ENCODE data around the gene PELI1. TPM values are rescaled to one million over a fixed set of nuclear protein-coding genes. Genes with fewer than 3 reads are reported as not detected.

The PELI1 gene
- total RNA-seq, 1 experiment from 2014 or later = 37.3 TPM

GRCh38 chr2:64166637-64167420, 22.6 kb upstream of the PELI1 start:
- no peaks in the 10 kb centered on the region for H3K27me3 ChIP-seq (ENCODE audit: control insufficient read depth, insufficient read depth, low read length)
- H3K36me3 ChIP-seq (replicated peaks; ENCODE audit: control insufficient read depth, insufficient read depth, low read length) = no peaks in the 10 kb centered on the region
- H3K4me3 ChIP-seq (ENCODE audit: insufficient read depth, low read depth, low read length) = no peak overlapping the region
- DNase-seq = no peak

- Histone ChIP-seq H3K27me3 (ENCODE audit: control insufficient read depth, insufficient read depth, low read length) (no peaks in the 10 kb centered on the region), H3K36me3 (replicated peaks; ENCODE audit: control insufficient read depth, insufficient read depth, low read length) (no peaks in the 10 kb centered on the region), H3K4me3 (ENCODE audit: insufficient read depth, low read depth, low read length) (no peak overlapping the region)
- no peak for DNase-seq
Measured at GRCh38 chr2:64166212-64166611, 22.0 kb upstream of the PELI1 start.

DNA sequence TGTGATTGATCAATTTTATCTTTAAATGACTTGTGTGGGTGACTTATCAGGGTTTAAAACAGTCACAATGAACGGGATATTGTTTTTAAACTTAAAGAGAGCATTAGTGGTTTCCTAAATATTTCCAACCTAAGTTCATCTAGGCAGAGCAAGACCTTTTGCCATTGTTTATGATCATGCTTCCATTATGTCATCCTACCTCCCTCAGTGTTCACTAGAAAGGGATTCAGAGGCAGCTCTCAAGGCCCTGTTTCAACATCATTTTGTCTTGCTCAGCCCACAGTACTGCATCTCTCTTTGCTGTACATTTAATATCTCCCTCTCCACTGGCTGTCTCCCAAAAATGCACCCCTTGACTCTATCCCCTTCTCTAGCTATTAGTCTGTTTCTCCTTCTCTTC, 21.5 kb upstream of the PELI1 start:
- no peak overlapping the region for H3K4me3 ChIP-seq (ENCODE audit: insufficient read depth, low read depth, low read length)
- no peak for DNase-seq
- H3K27me3 ChIP-seq (ENCODE audit: control insufficient read depth, insufficient read depth, low read length) = no peaks in the 10 kb centered on the region
- no peaks in the 10 kb centered on the region for H3K36me3 ChIP-seq (replicated peaks; ENCODE audit: control insufficient read depth, insufficient read depth, low read length)

DNA sequence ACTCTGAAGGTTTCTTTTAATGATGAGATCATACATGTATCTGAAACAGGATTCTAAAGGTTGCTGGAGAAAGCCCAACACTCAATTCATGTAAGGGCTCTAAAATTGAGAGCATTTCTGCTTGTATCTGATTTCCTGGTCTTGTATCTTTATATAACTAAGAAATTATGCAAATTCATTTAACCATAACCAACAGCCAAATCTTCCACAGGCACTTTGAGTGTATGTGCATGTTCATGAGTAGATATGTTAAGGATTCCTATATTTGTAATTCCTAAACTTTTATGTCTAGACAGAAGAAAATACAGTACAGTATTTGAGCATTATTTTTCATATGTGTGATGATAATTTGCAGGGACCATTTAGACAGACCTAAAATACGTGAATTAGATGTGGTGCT, 20.4 kb upstream of the PELI1 start:
- no peak for DNase-seq
- Histone ChIP-seq H3K27me3 (ENCODE audit: control insufficient read depth, insufficient read depth, low read length) (no peaks in the 10 kb centered on the region), H3K4me3 (ENCODE audit: insufficient read depth, low read depth, low read length) (no peak overlapping the region), H3K36me3 (replicated peaks; ENCODE audit: control insufficient read depth, insufficient read depth, low read length) (no peaks in the 10 kb centered on the region)

- DNase-seq = no peak
- no peaks in the 10 kb centered on the region for H3K36me3 ChIP-seq (replicated peaks; ENCODE audit: control insufficient read depth, insufficient read depth, low read length)
- H3K27me3 ChIP-seq (ENCODE audit: control insufficient read depth, insufficient read depth, low read length) = no peaks in the 10 kb centered on the region
- H3K4me3 ChIP-seq (ENCODE audit: insufficient read depth, low read depth, low read length) = no peak overlapping the region
Measured at GRCh38 chr2:64162516-64162915, 18.3 kb upstream of the PELI1 start.

DNA sequence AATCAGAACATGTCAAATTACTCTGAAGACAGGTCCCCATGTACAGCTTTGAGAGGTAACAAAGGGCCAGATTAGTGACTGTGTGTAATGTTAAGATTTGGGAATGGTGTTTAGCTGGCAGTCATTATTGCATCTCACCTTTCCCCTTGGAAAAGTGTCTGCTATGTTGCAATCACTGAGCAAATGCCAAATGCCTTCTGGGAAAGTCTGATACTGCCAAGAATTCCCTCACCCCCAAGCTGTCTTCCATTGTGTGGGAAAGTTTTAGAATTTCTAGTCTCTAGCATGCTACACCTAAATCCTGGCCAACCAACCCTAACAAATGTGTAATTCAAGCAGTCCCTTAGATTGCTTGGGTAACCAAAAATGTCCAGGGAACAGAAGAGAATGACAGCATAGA, 13.6 kb upstream of the PELI1 start:
- no peaks in the 10 kb centered on the region for H3K27me3 ChIP-seq (ENCODE audit: control insufficient read depth, insufficient read depth, low read length)
- no peak for DNase-seq
- no peak overlapping the region for H3K4me3 ChIP-seq (ENCODE audit: insufficient read depth, low read depth, low read length)
- H3K36me3 ChIP-seq (replicated peaks; ENCODE audit: control insufficient read depth, insufficient read depth, low read length) = no peaks in the 10 kb centered on the region

GRCh38 chr2:64153811-64154210, 9.6 kb upstream of the PELI1 start:
- no peaks in the 10 kb centered on the region for H3K36me3 ChIP-seq (replicated peaks; ENCODE audit: control insufficient read depth, insufficient read depth, low read length)
- no peaks in the 10 kb centered on the region for H3K27me3 ChIP-seq (ENCODE audit: control insufficient read depth, insufficient read depth, low read length)
- H3K4me3 ChIP-seq (ENCODE audit: insufficient read depth, low read depth, low read length) = no peak overlapping the region
- no peak for DNase-seq

DNA sequence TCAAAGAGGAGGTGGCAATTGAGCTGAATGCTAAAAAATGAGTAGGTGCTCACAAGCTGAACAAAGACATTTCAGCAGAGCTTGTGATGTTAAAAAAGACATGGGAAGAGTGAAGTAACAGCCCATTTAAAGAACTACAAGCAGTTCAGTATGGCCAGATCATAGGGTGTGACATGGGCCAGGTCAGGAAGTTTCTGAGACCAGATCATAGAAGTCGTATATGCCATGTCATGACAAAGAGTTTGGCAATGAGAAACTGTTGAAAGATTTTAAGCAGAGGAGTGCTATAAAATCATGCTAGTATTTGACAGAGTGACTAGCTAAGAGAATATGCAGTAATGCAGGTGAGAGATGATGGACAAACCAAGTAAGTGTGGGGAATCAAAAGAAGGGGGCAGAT, 7.3 kb upstream of the PELI1 start:
- Histone ChIP-seq H3K4me3 (ENCODE audit: insufficient read depth, low read depth, low read length) (no peak overlapping the region), H3K27me3 (ENCODE audit: control insufficient read depth, insufficient read depth, low read length) (no peaks in the 10 kb centered on the region), H3K36me3 (replicated peaks; ENCODE audit: control insufficient read depth, insufficient read depth, low read length) (no peaks in the 10 kb centered on the region)
- no peak for DNase-seq

- H3K4me3 ChIP-seq (ENCODE audit: insufficient read depth, low read depth, low read length) = no peak overlapping the region
- no peaks in the 10 kb centered on the region for H3K36me3 ChIP-seq (replicated peaks; ENCODE audit: control insufficient read depth, insufficient read depth, low read length)
- no peaks in the 10 kb centered on the region for H3K27me3 ChIP-seq (ENCODE audit: control insufficient read depth, insufficient read depth, low read length)
- no peak for DNase-seq
Measured at GRCh38 chr2:64145714-64146113, 1.5 kb upstream of the PELI1 start.

DNA sequence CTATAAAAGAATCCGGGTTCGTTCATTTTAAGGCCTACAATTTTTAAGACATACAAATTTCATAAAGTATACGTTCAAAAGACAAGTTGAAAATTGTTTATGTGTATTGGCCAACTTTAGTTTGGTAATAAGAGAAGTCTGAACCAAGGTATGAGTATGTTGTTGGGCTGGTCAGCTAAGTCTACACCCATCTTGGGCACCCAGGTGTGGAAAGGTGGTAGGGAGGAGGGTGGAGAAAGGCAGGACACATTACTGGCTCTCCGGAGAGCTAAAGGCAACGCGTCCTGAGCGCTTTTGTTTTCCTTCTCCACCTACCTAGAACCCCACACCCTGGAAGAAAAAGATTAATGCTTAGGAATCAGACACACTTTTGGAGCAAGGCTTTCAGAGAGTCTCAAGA, 899 bp upstream of the PELI1 start:
- Histone ChIP-seq H3K27me3 (ENCODE audit: control insufficient read depth, insufficient read depth, low read length) (no peaks in the 10 kb centered on the region), H3K4me3 (ENCODE audit: insufficient read depth, low read depth, low read length) (no peak overlapping the region), H3K36me3 (replicated peaks; ENCODE audit: control insufficient read depth, insufficient read depth, low read length) (no peaks in the 10 kb centered on the region)
- no peak for DNase-seq

DNA sequence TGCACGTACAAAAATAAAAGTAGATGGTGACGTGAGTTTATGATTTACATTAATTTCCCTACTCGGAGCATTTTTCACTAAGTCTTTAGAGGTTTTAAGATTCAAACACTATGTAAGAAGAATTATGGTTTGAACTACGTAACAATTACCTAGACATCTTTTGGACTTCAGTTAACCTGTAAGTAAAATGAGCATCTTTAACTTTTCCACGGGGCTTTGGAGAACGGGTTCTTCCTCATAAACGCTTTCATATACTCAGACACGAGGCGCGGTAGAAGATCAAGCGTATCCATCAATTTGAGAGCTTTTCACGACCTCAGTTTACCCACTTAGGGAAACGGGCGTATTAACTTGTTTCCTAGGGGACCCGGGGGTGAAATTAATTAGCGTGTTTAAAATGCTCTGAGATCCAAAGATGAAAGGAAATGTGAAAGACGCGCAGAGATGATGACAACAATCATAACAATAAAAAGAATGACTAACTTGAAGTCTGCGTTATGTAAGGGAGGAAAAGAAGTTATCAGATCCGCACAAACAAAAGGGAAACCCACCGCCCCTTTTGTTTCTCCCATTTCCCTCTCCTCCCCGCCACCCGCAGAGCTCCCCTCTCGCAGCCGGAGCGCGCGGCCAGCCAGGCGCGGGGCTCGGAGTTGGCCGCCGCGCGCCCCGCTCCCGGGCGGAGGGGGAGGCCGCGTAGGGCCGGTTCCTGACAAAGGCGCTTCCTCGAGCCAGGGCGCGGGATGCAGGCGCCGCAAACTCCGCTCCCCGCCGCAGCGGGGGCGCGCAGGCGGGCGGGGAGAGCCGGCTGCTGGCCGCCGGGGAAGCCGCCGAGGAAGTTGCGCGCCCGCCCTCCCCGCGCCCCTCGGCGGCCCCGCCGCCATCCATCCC, 807 bp downstream of the PELI1 start:
- DNase-seq = peak; percentile 76
- H3K36me3 ChIP-seq (replicated peaks; ENCODE audit: control insufficient read depth, insufficient read depth, low read length) = no peaks in the 10 kb centered on the region
- peak overlapping the region; percentile 98 for H3K4me3 ChIP-seq (ENCODE audit: insufficient read depth, low read depth, low read length)
- no peaks in the 10 kb centered on the region for H3K27me3 ChIP-seq (ENCODE audit: control insufficient read depth, insufficient read depth, low read length)

DNA sequence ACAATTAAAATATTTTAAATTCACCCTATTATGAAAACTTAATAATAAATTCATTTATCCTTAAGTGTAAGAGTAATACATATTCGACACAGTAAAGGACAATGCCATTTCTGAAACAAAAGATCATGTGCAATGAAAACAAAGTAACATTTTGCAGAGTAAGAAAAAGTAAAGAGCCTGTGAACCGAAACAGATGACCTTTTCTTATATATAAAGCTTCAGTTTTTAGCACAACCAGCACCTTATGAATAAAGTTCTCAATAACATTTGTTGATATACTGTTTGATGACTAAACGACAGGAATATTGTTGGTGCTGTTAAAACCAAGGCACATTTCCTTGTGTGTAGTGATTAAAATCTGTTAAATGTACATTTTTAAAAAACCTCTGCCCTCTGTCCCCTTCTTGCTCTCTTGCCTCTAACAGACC, 1.5 kb downstream of the PELI1 start:
- H3K27me3 ChIP-seq (ENCODE audit: control insufficient read depth, insufficient read depth, low read length) = no peaks in the 10 kb centered on the region
- peak overlapping the region; percentile 98 for H3K4me3 ChIP-seq (ENCODE audit: insufficient read depth, low read depth, low read length)
- no peaks in the 10 kb centered on the region for H3K36me3 ChIP-seq (replicated peaks; ENCODE audit: control insufficient read depth, insufficient read depth, low read length)
- DNase-seq = no peak

DNA sequence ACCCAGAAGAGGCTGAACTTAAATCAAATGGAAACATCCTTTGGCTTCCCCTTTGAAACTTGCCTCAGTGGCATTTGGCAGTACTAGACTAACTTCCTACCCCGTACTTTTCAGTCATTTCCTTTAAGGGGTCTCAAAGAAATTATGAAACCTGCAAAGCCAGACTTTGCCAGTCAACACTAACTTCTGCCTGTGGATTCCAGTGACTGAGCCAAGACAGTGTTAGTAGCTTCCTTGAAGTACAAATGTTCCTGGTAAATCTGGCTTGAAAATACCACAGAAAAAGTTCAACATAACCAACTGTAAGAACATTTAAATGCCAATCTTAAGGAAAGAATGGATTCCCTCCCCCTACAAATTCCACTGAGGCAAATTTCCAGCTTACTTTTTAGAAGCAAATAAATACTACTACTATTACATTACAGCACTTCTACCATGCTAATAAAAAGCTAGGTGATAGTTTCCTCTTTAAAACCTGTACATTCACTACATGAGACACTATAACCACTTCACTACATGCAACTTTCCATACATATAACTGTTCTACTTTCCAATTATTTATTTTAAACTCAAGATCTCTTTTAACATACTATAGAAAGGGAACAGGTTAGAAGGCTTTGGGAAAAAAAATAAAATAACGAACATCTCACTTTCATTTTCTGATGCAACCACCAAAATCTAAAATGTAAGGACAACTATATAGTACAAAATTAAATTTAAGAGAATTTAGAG, 2.4 kb downstream of the PELI1 start:
- H3K4me3 ChIP-seq (ENCODE audit: insufficient read depth, low read depth, low read length) = peak overlapping the region; percentile 98; the same call in 1 of the 2 replicates
- DNase-seq = no peak
- H3K27me3 ChIP-seq (ENCODE audit: control insufficient read depth, insufficient read depth, low read length) = no peaks in the 10 kb centered on the region
- no peaks in the 10 kb centered on the region for H3K36me3 ChIP-seq (replicated peaks; ENCODE audit: control insufficient read depth, insufficient read depth, low read length)

DNA sequence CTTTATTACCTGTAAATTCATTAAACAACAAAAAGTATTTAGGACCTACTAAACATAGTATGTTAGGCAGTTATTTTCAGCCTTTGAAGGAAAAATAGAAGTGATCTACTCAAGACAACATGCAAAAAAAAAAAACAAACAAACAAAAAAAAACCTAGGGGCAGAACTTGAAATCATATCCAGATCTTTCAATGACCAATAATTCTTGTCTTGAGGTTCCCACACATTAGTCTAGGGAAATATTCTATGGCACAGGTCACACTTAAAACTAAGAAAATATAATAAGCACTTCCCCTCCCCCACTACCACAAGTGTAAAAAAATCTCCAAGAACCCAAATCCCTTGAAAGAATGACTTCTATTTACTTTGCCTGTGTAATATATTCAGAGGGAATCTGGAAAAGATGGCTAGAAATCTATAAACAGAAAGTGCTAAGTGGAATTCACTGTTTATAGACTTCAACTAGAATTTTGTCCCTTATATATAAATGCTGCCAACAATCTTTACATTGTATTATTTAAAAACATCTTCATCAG, 3.5 kb downstream of the PELI1 start:
- no peaks in the 10 kb centered on the region for H3K27me3 ChIP-seq (ENCODE audit: control insufficient read depth, insufficient read depth, low read length)
- H3K4me3 ChIP-seq (ENCODE audit: insufficient read depth, low read depth, low read length) = no peak overlapping the region

More for the DNA sequence above, 3.5 kb downstream of the PELI1 start:
- DNase-seq = no peak
- no peaks in the 10 kb centered on the region for H3K36me3 ChIP-seq (replicated peaks; ENCODE audit: control insufficient read depth, insufficient read depth, low read length)
